Heart right ventricle (tissue), 16 donors: ENCODE measurements around the gene DNAH3. TPM values are rescaled to one million over a fixed set of nuclear protein-coding genes. Genes with fewer than 3 reads are reported as not detected.

Experiments used
- ATAC-seq, 8 donors: fragments of 200-7000 bp; cut with Tn5 transposase; one replicate each; pipeline ENCODE4 v1.9.1; 2020; ENCODE audit warnings: mild to moderate bottlenecking in 8 of 8, moderate library complexity in 8 of 8, moderate number of reproducible peaks in 1 of 8
- DNase-seq, 2 donors: peaks; one replicate each; pipeline ENCODE4 v3.0.0-alpha.2; 2020
- H3K27ac ChIP-seq, 10 donors: fragments of 200-600 bp; sonication (generic) in 2 of 10; one replicate each; pipeline versions ENCODE4 v1.5.0 to v1.8.0; 2020 to 2022; ENCODE audit warnings: mild to moderate bottlenecking in 3 of 10
- H3K27me3 ChIP-seq, 7 donors: fragments of 200-600 bp; one replicate each; pipeline ENCODE4 v1.8.0; 2021 to 2022; ENCODE audit warnings: mild to moderate bottlenecking in 2 of 7
- H3K36me3 ChIP-seq, 9 donors: fragments of 200-600 bp; sonication (generic) in 1 of 9; one replicate each; pipeline versions ENCODE4 v1.5.0 to v1.8.0; 2020 to 2022; ENCODE audit warnings: mild to moderate bottlenecking in 2 of 9
- H3K4me1 ChIP-seq, 9 donors: fragments of 200-600 bp; sonication (generic) in 1 of 9; one replicate each; pipeline versions ENCODE4 v1.5.0 to v1.8.0; 2020 to 2022; ENCODE audit warnings: mild to moderate bottlenecking in 4 of 9
- H3K4me3 ChIP-seq, 10 donors: fragments of 200-600 bp; sonication (generic) in 2 of 10; one replicate each; pipeline versions ENCODE4 v1.5.0 to v1.8.0; 2020 to 2022; ENCODE audit warnings: mild to moderate bottlenecking in 7 of 10, moderate library complexity in 2 of 10
- H3K9me3 ChIP-seq, 11 donors: fragments of 200-600 bp in 10 of 11; sonication (generic) in 2 of 11; one replicate each; pipeline versions ENCODE4 v1.5.0 to v1.8.0; 2013 to 2022; ENCODE audit warnings: mild to moderate bottlenecking in 2 of 11, control low read depth in 1 of 11, moderate library complexity in 1 of 11
- WGBS, 2 donors: extraction: QIAGEN DNeasy Blood & Tissue Kit; methylation state at CpG; one replicate each; pipeline ENCODE4 v1.1.7; 2013; ENCODE audit warnings: inconsistent platforms in 1 of 2; 5-methylcytosine and 5-hydroxymethylcytosine counted together
- intact Hi-C, 10 donors: fragments of 100-400 bp; cut with DNase I; formaldehyde crosslinking; loops; one replicate each; pipeline versions ENCODE4 v1.11.1 to v1.14.2; 2022
- polyA plus RNA-seq, 2 donors: library from polyadenylated mRNA; stranded (reverse); fragments of 200-250 nt; gene quantifications; one replicate each; pipeline ENCODE4 v1.2.3, GENCODE V29; 2013
- total RNA-seq, 10 donors: library from RNA; stranded (reverse); fragmentation: NEBNext Ultra II Directional in 3 of 10; extraction: Animal tissue kit (Norgen Biotek cat#: 25700) in 3 of 10; gene quantifications; one replicate each; pipeline versions ENCODE4 v1.2.1 to v1.2.4, GENCODE V29; 2021 to 2023
- TF ChIP-seq, protein P1 (sequence below), 9 donors: fragments of 200-600 bp; sonication (generic) in 2 of 9; IDR thresholded peaks; one replicate each; pipeline versions ENCODE4 v1.5.0 to v1.8.0; 2021 to 2022; ENCODE audit warnings: antibody characterized with exemption in 9 of 9, mild to moderate bottlenecking in 5 of 9, moderate library complexity in 1 of 9
- donor health status: Arrhythmogenic right ventricular cardiomyopathy.
- donor health status: ischemic (EF 13 %, LVEDD 7.1; RV severe dilation, severe dysfunction).
- donor health status: healthy with polysubstance abuse.
- donor health status: DM: no; HTN: yes; CAD: no.
- donor health status: DM: no; HTN: no; CAD: no.
- donor health status: ischemic (EF 25% LVEDD 6.9; RV normal size, moderate dysfunction).
- donor health status: ischemic (EF 25% LVEDD 5.7; RV mildly dilated, moderate dysfunction).
- donor health status: healthy.
- donor health status: DM: yes; HTN: yes; CAD: no.
- donor health status: Ischemic cardiomyopathy.
- donor health status: ischemic (EF 35%, LVEDD 5.7; RV mildly dilated, moderate dysfunction).
- donor health status: nonischemic (EF 11% LVEDD 7.7; RV severe dilation, severe dysfunction).
- donor health status: DM: yes; HTN: yes; CAD: no.
- donor health status: PGD.
- donor health status: ischemic (EF 29% LVEDD 5.4; RV normal size, mild dysfunction).
- donor health status: nonischemic (EF 23%, LVEDD 6.1; RV moderate dilation, normal function).

Gene DNAH3
- total and polyA plus RNA-seq, 12 donors, result 0.39 to 3.7 (median 1.0) TPM; not detected in 1

DNA sequence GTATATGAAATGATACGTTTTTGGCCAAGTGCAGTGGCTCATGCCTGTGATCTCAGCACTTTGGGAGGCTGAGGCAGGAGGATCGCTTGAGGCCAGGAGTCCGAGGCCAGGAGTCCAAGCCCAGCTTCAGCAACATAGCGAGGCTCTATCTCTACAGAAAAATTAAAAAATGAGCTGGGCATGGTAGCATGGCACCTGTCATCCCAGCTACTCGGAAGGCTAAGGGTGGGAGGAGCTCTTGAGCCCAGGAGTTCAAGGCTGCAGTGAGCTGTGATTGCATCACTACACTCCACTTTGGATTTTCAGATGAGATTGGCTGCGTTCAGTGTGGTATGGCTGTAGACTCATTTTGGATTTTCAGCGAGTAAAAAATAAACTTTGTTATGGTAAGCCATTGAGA, 112.4 kb downstream of the DNAH3 start:
- Histone ChIP-seq H3K27ac (no peak overlapping the region), H3K4me1 (peaks cover 0 to 9% (median 0%) of the 10 kb centered on the region in 9 donors), H3K27me3 (no peaks in the 10 kb centered on the region), H3K36me3 (no peaks in the 10 kb centered on the region), H3K4me3 (no peak overlapping the region), H3K9me3 (no peaks in the 10 kb centered on the region)
- WGBS, 2 donors, result 88 to 90% methylated on average over 7 of the region's 7 CpGs
- intact Hi-C loops, result no loop called here
- DNase-seq (no peak), ATAC-seq (no peak)
- TF ChIP-seq, protein P1, sequence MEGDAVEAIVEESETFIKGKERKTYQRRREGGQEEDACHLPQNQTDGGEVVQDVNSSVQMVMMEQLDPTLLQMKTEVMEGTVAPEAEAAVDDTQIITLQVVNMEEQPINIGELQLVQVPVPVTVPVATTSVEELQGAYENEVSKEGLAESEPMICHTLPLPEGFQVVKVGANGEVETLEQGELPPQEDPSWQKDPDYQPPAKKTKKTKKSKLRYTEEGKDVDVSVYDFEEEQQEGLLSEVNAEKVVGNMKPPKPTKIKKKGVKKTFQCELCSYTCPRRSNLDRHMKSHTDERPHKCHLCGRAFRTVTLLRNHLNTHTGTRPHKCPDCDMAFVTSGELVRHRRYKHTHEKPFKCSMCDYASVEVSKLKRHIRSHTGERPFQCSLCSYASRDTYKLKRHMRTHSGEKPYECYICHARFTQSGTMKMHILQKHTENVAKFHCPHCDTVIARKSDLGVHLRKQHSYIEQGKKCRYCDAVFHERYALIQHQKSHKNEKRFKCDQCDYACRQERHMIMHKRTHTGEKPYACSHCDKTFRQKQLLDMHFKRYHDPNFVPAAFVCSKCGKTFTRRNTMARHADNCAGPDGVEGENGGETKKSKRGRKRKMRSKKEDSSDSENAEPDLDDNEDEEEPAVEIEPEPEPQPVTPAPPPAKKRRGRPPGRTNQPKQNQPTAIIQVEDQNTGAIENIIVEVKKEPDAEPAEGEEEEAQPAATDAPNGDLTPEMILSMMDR (IDR thresholded peaks at IDR 0.05), result no peak

DNA sequence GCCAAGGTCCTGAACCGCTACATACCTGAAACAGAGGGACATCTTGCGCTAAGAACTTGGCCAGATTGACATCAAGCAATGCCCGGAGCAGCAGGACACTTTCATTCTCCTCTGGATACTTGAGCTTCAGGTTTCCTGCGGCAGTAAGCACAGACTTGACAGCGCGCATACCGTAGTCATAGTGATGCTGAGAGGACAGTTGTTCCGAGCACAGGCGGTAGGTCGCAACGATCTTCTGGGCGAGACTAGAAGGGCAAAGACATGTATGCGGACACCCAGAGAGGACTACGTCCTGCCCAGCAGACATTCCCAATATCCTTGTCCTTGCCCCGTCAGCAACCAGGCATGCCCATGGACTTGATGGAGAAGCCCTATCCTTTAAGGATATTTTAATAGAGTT, 112.9 kb downstream of the DNAH3 start:
- peaks cover 0 to 10% (median 0%) of the 10 kb centered on the region in 9 donors for H3K4me1 ChIP-seq
- no peaks in the 10 kb centered on the region for H3K9me3 ChIP-seq
- TF ChIP-seq, protein P1 (IDR thresholded peaks at IDR 0.05), result no peak
- no peak overlapping the region for H3K4me3 ChIP-seq
- no peaks in the 10 kb centered on the region for H3K36me3 ChIP-seq
- no peak for DNase-seq
- WGBS, 2 donors, result 93 to 95% methylated on average over 15 of the region's 15 CpGs
- H3K27ac ChIP-seq, result no peak overlapping the region
- intact Hi-C loops, result no loop called here
- H3K27me3 ChIP-seq, result no peaks in the 10 kb centered on the region
- ATAC-seq, result no peak

GRCh38 chr16:21037168-21037567, 113.5 kb downstream of the DNAH3 start:
- H3K27ac ChIP-seq, result no peak overlapping the region
- 86 to 91% methylated on average over 4 of the region's 4 CpGs for WGBS, 2 donors
- peaks cover 0 to 10% (median 0%) of the 10 kb centered on the region in 9 donors for H3K4me1 ChIP-seq
- H3K27me3 ChIP-seq, result no peaks in the 10 kb centered on the region
- no peak overlapping the region for H3K4me3 ChIP-seq
- ATAC-seq (no peak), DNase-seq (no peak)
- intact Hi-C loops, result no loop called here
- no peaks in the 10 kb centered on the region for H3K36me3 ChIP-seq
- H3K9me3 ChIP-seq, result no peaks in the 10 kb centered on the region
- TF ChIP-seq, protein P1 (IDR thresholded peaks at IDR 0.05), result no peak

DNA sequence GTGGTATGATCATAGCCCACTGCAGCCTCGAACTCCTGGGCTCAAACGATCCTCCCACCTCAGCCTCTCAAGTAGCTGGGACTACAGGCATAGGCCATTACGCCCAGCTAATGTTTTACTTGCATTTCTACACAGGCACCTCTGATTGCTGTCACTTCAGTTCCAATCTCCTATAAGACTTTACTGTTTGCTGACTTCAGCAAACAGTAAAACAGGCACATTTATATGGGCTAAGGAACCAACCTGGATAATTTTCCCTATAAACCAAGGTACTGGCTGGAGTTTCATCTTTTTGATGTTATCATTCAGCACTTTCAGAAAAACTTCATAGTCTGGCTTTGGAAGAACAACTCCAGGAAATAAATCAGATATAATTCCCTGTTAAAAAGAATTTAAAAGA, 114.2 kb downstream of the DNAH3 start:
- 84 to 92% methylated on average over 3 of the region's 3 CpGs for WGBS, 2 donors

More for the DNA sequence above, 114.2 kb downstream of the DNAH3 start:
- no peaks in the 10 kb centered on the region for H3K36me3 ChIP-seq
- H3K4me3 ChIP-seq, result no peak overlapping the region
- DNase-seq, result no peak
- no peaks in the 10 kb centered on the region for H3K9me3 ChIP-seq
- intact Hi-C loops, result no loop called here
- TF ChIP-seq, protein P1 (IDR thresholded peaks at IDR 0.05), result no peak
- peaks cover 0 to 10% (median 0%) of the 10 kb centered on the region in 9 donors for H3K4me1 ChIP-seq
- ATAC-seq, result no peak
- no peaks in the 10 kb centered on the region for H3K27me3 ChIP-seq
- H3K27ac ChIP-seq, result no peak overlapping the region
